H1 (cell line): ENCODE data around the gene OTUB1. TPM values are rescaled to one million over a fixed set of nuclear protein-coding genes. Genes with fewer than 3 reads are reported as not detected.

Experiments used
- CTCF ChIA-PET: fragments of 300-600 bp; sonication (Branson Sonifier 250); formaldehyde crosslinking; loops from one replicate; lab custom pipeline; 2021; ENCODE audit not compliant: partially characterized antibody; lab: Charles Lee
- POLR2A ChIA-PET: fragments of 300-600 bp; sonication (Branson Sonifier 250); formaldehyde crosslinking; loops from one replicate; lab custom pipeline; 2021; ENCODE audit warnings: inconsistent platforms; ENCODE audit not compliant: partially characterized antibody; lab: Charles Lee
- DNase-seq, 2 experiments: peaks; one replicate each; pipeline versions ENCODE4 v3.0.0 to v3.0.0-alpha.2; 2010 to 2022; ENCODE audit warnings: low spot score in 2 of 2, low read depth in 1 of 2, mixed read lengths in 1 of 2
- FAIRE-seq: peaks from 2 replicates; lab custom pipeline; 2011; peaks lifted over from hg19 to GRCh38; lab: Jason Lieb, UNC
- H2AFZ ChIP-seq: 2 replicates; pipeline ENCODE4 v1.8.1; 2012; ENCODE audit warnings: low read length, inconsistent platforms
- H2AK5ac ChIP-seq: 2 replicates; pipeline ENCODE4 v1.6.1; 2013; ENCODE audit warnings: low read depth, low read length
- H2BK120ac ChIP-seq: replicated peaks from 2 replicates; pipeline ENCODE3; 2013; ENCODE audit warnings: low read depth, low read length, inconsistent platforms
- H2BK12ac ChIP-seq: 2 replicates; pipeline ENCODE4 v1.6.1; 2013; ENCODE audit warnings: low read depth, low read length
- H2BK15ac ChIP-seq: 2 replicates; pipeline ENCODE4 v1.6.1; 2013; ENCODE audit warnings: low read length
- H2BK20ac ChIP-seq: 2 replicates; pipeline ENCODE4 v1.6.1; 2013; ENCODE audit warnings: low read length
- H2BK5ac ChIP-seq: 2 replicates; pipeline ENCODE4 v1.6.1; 2013; ENCODE audit warnings: low read depth, low read length
- H3K14ac ChIP-seq: 2 replicates; pipeline ENCODE4 v1.6.1; 2013; ENCODE audit warnings: inconsistent platforms; ENCODE audit not compliant: insufficient read length
- H3K18ac ChIP-seq: 2 replicates; pipeline ENCODE4 v1.6.1; 2013; ENCODE audit warnings: low read length; ENCODE audit errors: extremely low read depth
- H3K23ac ChIP-seq: 2 replicates; pipeline ENCODE4 v1.6.1; 2013; ENCODE audit warnings: inconsistent platforms; ENCODE audit not compliant: insufficient read length
- H3K23me2 ChIP-seq: 2 replicates; pipeline ENCODE4 v1.6.1; 2013; ENCODE audit warnings: low read depth, low read length
- H3K27ac ChIP-seq: 2 replicates; pipeline ENCODE4 v1.6.1; 2011; ENCODE audit warnings: low read depth, low read length, inconsistent platforms
- H3K27me3 ChIP-seq, 4 experiments: replicated peaks in 1 of 4; 1 replicate in 1 of 4; 2 replicates in 3 of 4; pipeline versions ENCODE4 v1.6.1 to v1.8.1; 2011 to 2013; ENCODE audit warnings: low read length in 3 of 4, mild to moderate bottlenecking in 3 of 4, inconsistent platforms in 2 of 4, mixed read lengths in 2 of 4, moderate library complexity in 1 of 4; ENCODE audit not compliant: control insufficient read depth in 3 of 4, insufficient read depth in 3 of 4; ENCODE audit errors: extremely low read depth in 1 of 4
- H3K36me3 ChIP-seq, 4 experiments: 2 replicates each; pipeline versions ENCODE4 v1.6.1 to v1.8.1; 2011 to 2013; ENCODE audit warnings: mild to moderate bottlenecking in 4 of 4, low read length in 3 of 4, moderate library complexity in 2 of 4, control low read depth in 1 of 4, inconsistent platforms in 1 of 4; ENCODE audit not compliant: insufficient read depth in 4 of 4, control insufficient read depth in 2 of 4
- H3K4ac ChIP-seq: replicated peaks from 2 replicates; pipeline ENCODE3; 2013; ENCODE audit warnings: low read length, low read depth, mixed read lengths, inconsistent platforms; ENCODE audit not compliant: insufficient read length
- H3K4me1 ChIP-seq, 4 experiments: replicated peaks in 1 of 4; 1 replicate in 1 of 4; 2 replicates in 3 of 4; pipeline versions ENCODE4 v1.6.1 to v1.8.1; 2011 to 2013; ENCODE audit warnings: low read length in 3 of 4, inconsistent platforms in 2 of 4, mixed read lengths in 1 of 4; ENCODE audit not compliant: insufficient read depth in 4 of 4, control insufficient read depth in 3 of 4
- H3K4me2 ChIP-seq, 2 experiments: 2 replicates each; pipeline versions ENCODE4 v1.6.1 to v1.8.1; 2011 to 2013; ENCODE audit warnings: low read depth in 2 of 2, low read length in 2 of 2, control low read depth in 1 of 2, inconsistent platforms in 1 of 2, mild to moderate bottlenecking in 1 of 2; ENCODE audit not compliant: insufficient read depth in 1 of 2
- H3K4me3 ChIP-seq, 4 experiments: fragments of 200-600, 300-600 bp in 1 of 4; sonication (generic), shearing (Covaris generic), sonication (Bioruptor Twin) in 1 of 4; 2 replicates each; pipeline versions ENCODE4 v1.5.1 to v1.8.1; 2011 to 2016; ENCODE audit warnings: low read length in 4 of 4, low read depth in 3 of 4, control low read depth in 2 of 4, inconsistent platforms in 2 of 4, mild to moderate bottlenecking in 2 of 4, mixed read lengths in 1 of 4, moderate library complexity in 1 of 4; ENCODE audit not compliant: insufficient read depth in 2 of 4; ENCODE audit errors: extremely low read depth in 1 of 4
- H3K56ac ChIP-seq: replicated peaks from 2 replicates; pipeline ENCODE3; 2013; ENCODE audit warnings: low read depth, mild to moderate bottlenecking, mixed read lengths, low read length, inconsistent platforms; ENCODE audit not compliant: insufficient read length
- H3K79me1 ChIP-seq: 2 replicates; pipeline ENCODE4 v1.6.1; 2013; ENCODE audit warnings: low read depth, low read length, control low read depth
- H3K79me2 ChIP-seq, 2 experiments: 2 replicates each; pipeline versions ENCODE4 v1.6.1 to v1.8.1; 2012 to 2013; ENCODE audit warnings: low read length in 2 of 2, mild to moderate bottlenecking in 2 of 2, inconsistent platforms in 1 of 2; ENCODE audit not compliant: insufficient read depth in 2 of 2, control insufficient read depth in 1 of 2
- H3K9ac ChIP-seq, 4 experiments: replicated peaks in 1 of 4; 1 replicate in 1 of 4; 2 replicates in 3 of 4; pipeline versions ENCODE4 v1.6.1 to v1.8.1; 2011 to 2013; ENCODE audit warnings: low read depth in 3 of 4, low read length in 3 of 4, control low read depth in 2 of 4, mild to moderate bottlenecking in 2 of 4, moderate library complexity in 2 of 4, inconsistent platforms in 1 of 4; ENCODE audit errors: extremely low read depth in 1 of 4
- H3K9me3 ChIP-seq, 2 experiments: 2 replicates each; pipeline versions ENCODE4 v1.6.1 to v1.8.1; 2012 to 2013; ENCODE audit warnings: mild to moderate bottlenecking in 2 of 2, moderate library complexity in 2 of 2, control low read depth in 1 of 2, inconsistent platforms in 1 of 2, low read depth in 1 of 2, low read length in 1 of 2, mixed read lengths in 1 of 2; ENCODE audit not compliant: insufficient read depth in 2 of 2
- H4K20me1 ChIP-seq, 2 experiments: replicated peaks in 1 of 2; 2 replicates each; pipeline versions ENCODE3 to v1.8.1; 2011 to 2013; ENCODE audit warnings: inconsistent platforms in 2 of 2, low read length in 2 of 2, mild to moderate bottlenecking in 1 of 2; ENCODE audit not compliant: insufficient read depth in 2 of 2, control insufficient read depth in 1 of 2
- H4K5ac ChIP-seq: 2 replicates; pipeline ENCODE4 v1.6.1; 2013; ENCODE audit warnings: low read length, low read depth, mixed read lengths, inconsistent platforms; ENCODE audit not compliant: insufficient read length
- H4K8ac ChIP-seq: 2 replicates; pipeline ENCODE4 v1.8.0; 2013; ENCODE audit warnings: mild to moderate bottlenecking, moderate library complexity, low read length, inconsistent platforms; ENCODE audit not compliant: insufficient read depth; ENCODE audit errors: extremely low read depth
- H4K91ac ChIP-seq: replicated peaks from 2 replicates; pipeline ENCODE3; 2013; ENCODE audit warnings: low read length, mixed read lengths, inconsistent platforms; ENCODE audit not compliant: insufficient read length
- CBX8 ChIP-seq: fragments of 300-800, 300-1000 bp; sonication (generic); IDR thresholded peaks from 2 replicates; pipeline ENCODE4 v1.7.1; 2016; ENCODE audit warnings: low read depth, low read length, borderline replicate concordance
- CREB1 ChIP-seq: IDR thresholded peaks from 2 replicates; pipeline ENCODE4 v1.6.1; 2012; ENCODE audit warnings: inconsistent platforms
- EGR1 ChIP-seq: IDR thresholded peaks from 2 replicates; pipeline ENCODE4 v1.6.1; 2011; ENCODE audit warnings: low read depth, low read length, borderline replicate concordance
- EZH2 ChIP-seq: fragments of 200-600 bp; sonication (generic); IDR thresholded peaks from 2 replicates; pipeline ENCODE4 v1.7.1; 2012; ENCODE audit warnings: low read depth, mild to moderate bottlenecking, moderate library complexity, low read length, inconsistent platforms; ENCODE audit not compliant: severe bottlenecking
- JUN ChIP-seq: IDR thresholded peaks from 2 replicates; pipeline ENCODE4 v1.6.1; 2011; ENCODE audit warnings: low read depth, mild to moderate bottlenecking, improper control_type of control experiment, low read length
- KDM5A ChIP-seq: fragments of 200-600 bp; IDR thresholded peaks from 2 replicates; pipeline ENCODE4 v1.7.1; 2012; ENCODE audit warnings: mild to moderate bottlenecking, low read length, inconsistent platforms, mixed read lengths
- RNF2 ChIP-seq: fragments of 200-900, 300-1000 bp; sonication (generic); IDR thresholded peaks from 2 replicates; pipeline ENCODE4 v1.7.1; 2016; ENCODE audit warnings: borderline replicate concordance, low read depth, mild to moderate bottlenecking, antibody characterized with exemption, low read length; ENCODE audit not compliant: poor library complexity, severe bottlenecking; ENCODE audit errors: missing control alignments
- SP4 ChIP-seq: IDR thresholded peaks from 2 replicates; pipeline ENCODE4 v1.6.1; 2012; ENCODE audit warnings: low read length, inconsistent platforms
- ZNF274 ChIP-seq: IDR thresholded peaks from 2 replicates; pipeline ENCODE4 v1.7.0; 2012; ENCODE audit warnings: low read length, borderline replicate concordance; ENCODE audit errors: extremely low read depth
- WGBS, 2 experiments: shearing (Covaris generic) in 1 of 2; methylation state at CpG; one replicate each; pipeline versions ENCODE4 v1.1.6 to v1.1.7; 2013 to 2015; ENCODE audit warnings: low lambda C conversion rate in 2 of 2, mixed read lengths in 2 of 2, inconsistent platforms in 1 of 2, low coverage in 1 of 2, missing lambda C conversion rate in 1 of 2; ENCODE audit not compliant: insufficient replicate concordance in 2 of 2, insufficient coverage in 1 of 2, insufficient read length in 1 of 2; ENCODE audit errors: extremely low coverage in 1 of 2, missing lambda C conversion rate in 1 of 2; 5-methylcytosine and 5-hydroxymethylcytosine counted together
- polyA plus RNA-seq, 7 experiments: library from polyadenylated mRNA; depleted of rRNA in 3 of 7; stranded (reverse) in 5 of 7; unstranded in 2 of 7; fragments of >200 nt in 5 of 7; fragments of 200-250 nt in 2 of 7; gene quantifications; 1 replicate in 5 of 7; 2 replicates in 1 of 7; 4 replicates in 1 of 7; pipeline versions ENCODE4 v1.2.1 to v1.2.3, GENCODE V29; 2011 to 2013; ENCODE audit warnings: missing spikeins in 2 of 7, mixed read lengths in 2 of 7
- total RNA-seq: library from RNA; stranded (reverse); fragmentation: NEBNext Ultra II Directional; extraction: Animal tissue kit (Norgen Biotek cat#: 25700); gene quantifications from 2 replicates; pipeline ENCODE4 v1.2.1, GENCODE V29; 2021
- TF ChIP-seq, protein P1 (sequence below), 3 experiments: IDR thresholded peaks; 1 replicate in 2 of 3; 2 replicates in 1 of 3; pipeline versions ENCODE4 v1.5.1 to v1.6.1; 2011; ENCODE audit warnings: low read length in 3 of 3, mild to moderate bottlenecking in 3 of 3, inconsistent platforms in 2 of 3, low read depth in 1 of 3, moderate library complexity in 1 of 3; ENCODE audit not compliant: insufficient read depth in 1 of 3; ENCODE audit errors: control extremely low read depth in 1 of 3

The OTUB1 gene
- total and polyA plus RNA-seq, 2 of the 8 experiments (the other 6 are each of a cell fraction or from before 2014, with no cell fraction given) = 110 to 274 TPM

DNA sequence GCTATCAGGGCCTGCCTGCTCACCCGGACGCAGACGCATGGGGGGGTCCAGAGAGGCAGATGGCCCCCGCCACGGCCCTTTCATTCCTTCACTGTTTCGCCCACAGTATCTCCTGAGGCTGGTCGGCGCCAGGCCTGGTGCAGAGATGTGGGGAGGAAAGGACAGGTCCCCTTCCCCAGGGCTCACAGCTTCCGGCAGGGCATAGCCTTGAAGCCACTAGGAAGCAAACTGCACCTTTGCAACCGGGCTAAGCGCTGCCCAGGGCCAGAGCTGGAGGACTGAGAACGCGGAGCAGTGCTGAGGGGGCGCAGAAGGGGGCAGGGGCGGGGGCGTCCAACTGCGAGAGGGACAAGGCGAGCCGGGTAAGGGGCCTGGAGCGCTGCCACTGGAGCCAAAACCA lies 29.3 kb downstream of the OTUB1 start:
- no peak overlapping the region for H3K14ac ChIP-seq
- H3K79me2 ChIP-seq = no peaks in the 10 kb centered on the region
- H3K79me1 ChIP-seq = no peaks in the 10 kb centered on the region; the same call in 1 of the 2 replicates
- H4K8ac ChIP-seq = 0 out of 2 replicates have a peak overlapping the region, but pooled peaks have one; percentile 16
- H3K27me3 ChIP-seq = peaks cover 2 to 62% (median 36%) of the 10 kb centered on the region in 4 experiments
- no peak for FAIRE-seq
- H3K18ac ChIP-seq = no peak overlapping the region
- no peak overlapping the region for H2BK20ac ChIP-seq
- no peak overlapping the region for H3K9ac ChIP-seq
- H3K56ac ChIP-seq = no peak overlapping the region
- H4K91ac ChIP-seq = no peak overlapping the region
- no peak overlapping the region for H3K4ac ChIP-seq
- no peak overlapping the region for H2BK120ac ChIP-seq
- ChIA-PET CTCF (interaction anchor here (0.6 to 8.2 kb wide), 13 partner anchors 8 to 134 kb away, joined by 3 to 74 read pairs (median 5); no protein-coding TSS in a partner anchor), POLR2A (interaction anchor here (1.1 to 1.8 kb wide), 6 partner anchors 8 to 150 kb away, joined by 3 to 12 read pairs (median 4); partner anchors contain the start of gene MACROD1)
- peak overlapping the region; percentile 39; the same call in 1 of the 2 replicates for H2AK5ac ChIP-seq
- WGBS, 2 experiments = 81% methylated on average over 10 of the region's 20 CpGs; no CpG with 5 or more reads in 1 of the 2 experiments
- H3K27ac ChIP-seq = no peak overlapping the region
- H3K23me2 ChIP-seq = peaks cover 6% of the 10 kb centered on the region; the same call in 1 of the 2 replicates
- H3K36me3 ChIP-seq = no peaks in the 10 kb centered on the region
- no peak overlapping the region for H2BK5ac ChIP-seq
- no peak overlapping the region for H3K23ac ChIP-seq
- H2BK12ac ChIP-seq = no peak overlapping the region
- peaks cover 0 to 9% (median 4%) of the 10 kb centered on the region in 4 experiments; a peak in 4 of 7 replicates for H3K4me1 ChIP-seq
- no peak overlapping the region for H3K4me3 ChIP-seq
- H2BK15ac ChIP-seq = no peak overlapping the region
- peaks cover 3 to 5% of the 10 kb centered on the region in 2 experiments for H4K20me1 ChIP-seq
- H3K9me3 ChIP-seq = peaks cover 0 to 2% of the 10 kb centered on the region in 2 experiments; a peak in 1 of 4 replicates
- no peak overlapping the region for H2AFZ ChIP-seq
- H4K5ac ChIP-seq = no peak overlapping the region
- no peak overlapping the region for H3K4me2 ChIP-seq
- no peak for DNase-seq
- TF ChIP-seq CBX8 (no peak), SP4 (no peak), EGR1 (no peak), JUN (no peak), EZH2 (no peak), KDM5A (no peak), CREB1 (no peak), ZNF274 (no peak), RNF2 (no peak)
- TF ChIP-seq, protein P1, sequence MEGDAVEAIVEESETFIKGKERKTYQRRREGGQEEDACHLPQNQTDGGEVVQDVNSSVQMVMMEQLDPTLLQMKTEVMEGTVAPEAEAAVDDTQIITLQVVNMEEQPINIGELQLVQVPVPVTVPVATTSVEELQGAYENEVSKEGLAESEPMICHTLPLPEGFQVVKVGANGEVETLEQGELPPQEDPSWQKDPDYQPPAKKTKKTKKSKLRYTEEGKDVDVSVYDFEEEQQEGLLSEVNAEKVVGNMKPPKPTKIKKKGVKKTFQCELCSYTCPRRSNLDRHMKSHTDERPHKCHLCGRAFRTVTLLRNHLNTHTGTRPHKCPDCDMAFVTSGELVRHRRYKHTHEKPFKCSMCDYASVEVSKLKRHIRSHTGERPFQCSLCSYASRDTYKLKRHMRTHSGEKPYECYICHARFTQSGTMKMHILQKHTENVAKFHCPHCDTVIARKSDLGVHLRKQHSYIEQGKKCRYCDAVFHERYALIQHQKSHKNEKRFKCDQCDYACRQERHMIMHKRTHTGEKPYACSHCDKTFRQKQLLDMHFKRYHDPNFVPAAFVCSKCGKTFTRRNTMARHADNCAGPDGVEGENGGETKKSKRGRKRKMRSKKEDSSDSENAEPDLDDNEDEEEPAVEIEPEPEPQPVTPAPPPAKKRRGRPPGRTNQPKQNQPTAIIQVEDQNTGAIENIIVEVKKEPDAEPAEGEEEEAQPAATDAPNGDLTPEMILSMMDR (IDR thresholded peaks at IDR 0.05; ENCODE audit: control extremely low read depth in 1 of 3, insufficient read depth in 1 of 3, low read depth in 1 of 3, low read length in 3 of 3) = no peak
